Epithelial cell of esophagus (primary cell): ENCODE results near the gene LNP1.

Experiments
- DNase-seq: peaks from one replicate; pipeline ENCODE4 v3.0.0; 2010; ENCODE audit warnings: low read depth
- H3K4me3 ChIP-seq: 2 replicates; pipeline ENCODE4 v1.5.1; 2011; ENCODE audit warnings: mild to moderate bottlenecking, low read length, control low read depth
- CTCF ChIP-seq: IDR thresholded peaks from 2 replicates; pipeline ENCODE4 v1.5.1; 2011; ENCODE audit warnings: low read depth, mild to moderate bottlenecking, low read length, control low read depth, inconsistent platforms; ENCODE audit not compliant: insufficient read depth; ENCODE audit errors: missing control alignments

LNP1 gene

GRCh38 chr3:100407977-100408532, 6.7 kb downstream of the LNP1 start:
- no peak for DNase-seq
- no peak for TF ChIP-seq CTCF
- no peak overlapping the region for H3K4me3 ChIP-seq

- DNase-seq, result peak; percentile 78
- no peak overlapping the region for H3K4me3 ChIP-seq
- no peak for TF ChIP-seq CTCF
These were observed 10.0 kb downstream of the LNP1 start for GRCh38 chr3:100411091-100411982.

GRCh38 chr3:100412912-100413590, 11.7 kb downstream of the LNP1 start:
- no peak for DNase-seq
- H3K4me3 ChIP-seq, result no peak overlapping the region
- TF ChIP-seq CTCF, result no peak

- DNase-seq, result no peak
- no peak overlapping the region for H3K4me3 ChIP-seq
- TF ChIP-seq CTCF, result no peak
These were observed 12.3 kb downstream of the LNP1 start for GRCh38 chr3:100413613-100414012.

- DNase-seq, result no peak
- H3K4me3 ChIP-seq, result no peak overlapping the region
- TF ChIP-seq CTCF, result no peak
These were observed 14.8 kb downstream of the LNP1 start for GRCh38 chr3:100416176-100416575.

GRCh38 chr3:100416863-100417262, 15.5 kb downstream of the LNP1 start:
- DNase-seq, result no peak
- no peak overlapping the region for H3K4me3 ChIP-seq
- no peak for TF ChIP-seq CTCF
